ENCODE measurements around the gene DEPDC7. TPM values are rescaled to one million over a fixed set of nuclear protein-coding genes. Genes with fewer than 3 reads are reported as not detected.

Gene DEPDC7
- total and polyA plus RNA-seq, 2 of the 8 experiments (the other 6 are each of a cell fraction or from before 2014, with no cell fraction given): 3.1 to 7.6 TPM

GRCh38 chr11:33068611-33069340, 53.1 kb downstream of the DEPDC7 start (continued):
- TF ChIP-seq BACH1 (IDR thresholded peaks at IDR 0.05; ENCODE audit: low read length) (no peak), POU5F1 (IDR thresholded peaks at IDR 0.05; ENCODE audit: low read depth, low read length) (no peak), NRF1 (IDR thresholded peaks at IDR 0.05; ENCODE audit: low read depth, low read length) (no peak)

Measured in H1 (cell line).